Measurements from ENCODE around the gene LASP1.

The LASP1 gene

DNA sequence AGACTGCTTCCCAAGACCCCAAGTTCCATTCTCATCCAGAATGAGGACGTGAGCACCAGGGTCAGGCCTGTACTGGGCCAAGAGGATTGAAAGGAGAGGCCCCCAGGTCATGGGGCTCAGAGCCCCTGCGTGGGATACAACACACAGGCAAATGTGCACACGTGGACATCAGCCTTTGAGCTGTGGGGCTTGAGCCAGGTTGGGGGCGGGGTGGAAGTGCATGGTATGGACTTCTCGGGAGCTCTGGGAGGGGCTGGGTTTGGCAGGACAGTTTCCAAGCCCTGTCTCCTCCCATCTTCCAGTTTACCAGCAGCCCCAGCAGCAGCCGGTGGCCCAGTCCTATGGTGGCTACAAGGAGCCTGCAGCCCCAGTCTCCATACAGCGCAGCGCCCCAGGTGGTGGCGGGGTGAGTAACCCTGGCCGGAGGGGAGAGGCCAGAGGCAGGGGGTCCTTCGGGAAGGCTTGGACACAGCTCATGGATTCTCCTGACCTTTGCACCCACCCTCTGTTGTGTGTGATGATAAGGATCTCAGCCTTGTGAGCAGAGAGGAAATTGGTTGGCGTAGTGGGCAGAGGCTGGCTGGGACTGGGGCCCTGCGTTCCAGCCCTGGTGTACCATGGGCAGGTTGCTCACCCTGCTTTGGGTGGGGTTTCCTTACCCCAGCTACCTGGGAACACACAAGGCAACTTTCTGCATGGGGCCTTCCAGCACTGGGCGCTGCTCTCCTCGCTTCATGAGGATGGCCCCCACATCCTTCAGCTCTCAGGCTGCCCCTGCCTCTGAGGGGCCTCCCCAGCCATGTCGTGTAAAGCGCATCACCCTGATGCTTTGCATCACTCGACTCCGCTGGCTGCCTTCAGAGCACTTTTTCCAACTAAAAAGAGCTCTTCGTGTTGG lies 45.1 kb downstream of the LASP1 start:
- TF ChIP-seq SPI1 (IDR thresholded peaks at IDR 0.05; ENCODE audit: borderline replicate concordance, low read depth): no peak
- no peak for TF ChIP-seq GABPA (IDR thresholded peaks at IDR 0.05; ENCODE audit: low read depth)
- TF ChIP-seq, protein P1, sequence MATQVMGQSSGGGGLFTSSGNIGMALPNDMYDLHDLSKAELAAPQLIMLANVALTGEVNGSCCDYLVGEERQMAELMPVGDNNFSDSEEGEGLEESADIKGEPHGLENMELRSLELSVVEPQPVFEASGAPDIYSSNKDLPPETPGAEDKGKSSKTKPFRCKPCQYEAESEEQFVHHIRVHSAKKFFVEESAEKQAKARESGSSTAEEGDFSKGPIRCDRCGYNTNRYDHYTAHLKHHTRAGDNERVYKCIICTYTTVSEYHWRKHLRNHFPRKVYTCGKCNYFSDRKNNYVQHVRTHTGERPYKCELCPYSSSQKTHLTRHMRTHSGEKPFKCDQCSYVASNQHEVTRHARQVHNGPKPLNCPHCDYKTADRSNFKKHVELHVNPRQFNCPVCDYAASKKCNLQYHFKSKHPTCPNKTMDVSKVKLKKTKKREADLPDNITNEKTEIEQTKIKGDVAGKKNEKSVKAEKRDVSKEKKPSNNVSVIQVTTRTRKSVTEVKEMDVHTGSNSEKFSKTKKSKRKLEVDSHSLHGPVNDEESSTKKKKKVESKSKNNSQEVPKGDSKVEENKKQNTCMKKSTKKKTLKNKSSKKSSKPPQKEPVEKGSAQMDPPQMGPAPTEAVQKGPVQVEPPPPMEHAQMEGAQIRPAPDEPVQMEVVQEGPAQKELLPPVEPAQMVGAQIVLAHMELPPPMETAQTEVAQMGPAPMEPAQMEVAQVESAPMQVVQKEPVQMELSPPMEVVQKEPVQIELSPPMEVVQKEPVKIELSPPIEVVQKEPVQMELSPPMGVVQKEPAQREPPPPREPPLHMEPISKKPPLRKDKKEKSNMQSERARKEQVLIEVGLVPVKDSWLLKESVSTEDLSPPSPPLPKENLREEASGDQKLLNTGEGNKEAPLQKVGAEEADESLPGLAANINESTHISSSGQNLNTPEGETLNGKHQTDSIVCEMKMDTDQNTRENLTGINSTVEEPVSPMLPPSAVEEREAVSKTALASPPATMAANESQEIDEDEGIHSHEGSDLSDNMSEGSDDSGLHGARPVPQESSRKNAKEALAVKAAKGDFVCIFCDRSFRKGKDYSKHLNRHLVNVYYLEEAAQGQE (IDR thresholded peaks at IDR 0.05; ENCODE audit: insufficient replicate concordance, low read depth): no peak
- no peak for TF ChIP-seq POLR2AphosphoS5 (IDR thresholded peaks at IDR 0.05; ENCODE audit: low read depth)
- no peak for TF ChIP-seq CTCF (IDR thresholded peaks at IDR 0.05; ENCODE audit: insufficient read depth, low read length)
- DNase-seq (ENCODE audit: low read depth in 1 of 2, low spot score in 1 of 2): no peak
- Histone ChIP-seq H3K27me3 (ENCODE audit: insufficient read depth, poor library complexity, severe bottlenecking) (no peaks in the 10 kb centered on the region), H3K27ac (replicated peaks) (no peak overlapping the region), H3K4me3 (replicated peaks; ENCODE audit: insufficient read depth, low read length) (no peak overlapping the region)

DNA sequence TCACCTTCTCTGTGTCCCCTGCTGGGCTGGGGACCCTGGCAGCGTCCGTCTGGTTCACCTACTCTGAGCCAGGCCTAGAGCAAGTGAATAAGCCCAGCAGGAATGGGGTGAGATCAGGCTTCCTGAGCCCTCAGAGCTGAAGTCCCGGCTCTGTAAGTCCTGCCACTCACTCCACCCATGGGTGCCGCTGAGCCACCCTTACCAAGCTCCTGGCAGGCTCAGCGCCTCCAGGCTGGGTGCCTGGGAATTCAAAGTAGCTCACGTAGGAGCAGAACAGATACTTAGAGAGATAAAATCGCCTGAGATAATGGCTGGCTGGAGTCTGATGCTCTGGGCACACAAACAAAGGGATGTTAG lies 45.8 kb downstream of the LASP1 start:
- TF ChIP-seq SPI1 (IDR thresholded peaks at IDR 0.05; ENCODE audit: borderline replicate concordance, low read depth): no peak
- TF ChIP-seq, protein P1 (IDR thresholded peaks at IDR 0.05; ENCODE audit: insufficient replicate concordance, low read depth): no peak
- no peak for TF ChIP-seq GABPA (IDR thresholded peaks at IDR 0.05; ENCODE audit: low read depth)
- no peak for TF ChIP-seq CTCF (IDR thresholded peaks at IDR 0.05; ENCODE audit: insufficient read depth, low read length)
- no peak for TF ChIP-seq POLR2AphosphoS5 (IDR thresholded peaks at IDR 0.05; ENCODE audit: low read depth)
- Histone ChIP-seq H3K4me3 (replicated peaks; ENCODE audit: insufficient read depth, low read length) (no peak overlapping the region), H3K27ac (replicated peaks) (no peak overlapping the region), H3K27me3 (ENCODE audit: insufficient read depth, poor library complexity, severe bottlenecking) (no peaks in the 10 kb centered on the region)
- DNase-seq (ENCODE audit: low read depth in 1 of 2, low spot score in 1 of 2): no peak

GRCh38 chr17:38916771-38917170 lies 46.9 kb downstream of the LASP1 start:
- H3K4me3 ChIP-seq (replicated peaks; ENCODE audit: insufficient read depth, low read length): no peak overlapping the region

More at GRCh38 chr17:38916771-38917170, 46.9 kb downstream of the LASP1 start:
- Histone ChIP-seq H3K27me3 (ENCODE audit: insufficient read depth, poor library complexity, severe bottlenecking) (no peaks in the 10 kb centered on the region), H3K27ac (replicated peaks) (no peak overlapping the region)
- TF ChIP-seq CTCF (IDR thresholded peaks at IDR 0.05; ENCODE audit: insufficient read depth, low read length): no peak
- no peak for TF ChIP-seq SPI1 (IDR thresholded peaks at IDR 0.05; ENCODE audit: borderline replicate concordance, low read depth)
- TF ChIP-seq GABPA (IDR thresholded peaks at IDR 0.05; ENCODE audit: low read depth): no peak
- TF ChIP-seq, protein P1 (IDR thresholded peaks at IDR 0.05; ENCODE audit: insufficient replicate concordance, low read depth): no peak
- no peak for TF ChIP-seq POLR2AphosphoS5 (IDR thresholded peaks at IDR 0.05; ENCODE audit: low read depth)
- no peak for DNase-seq (ENCODE audit: low read depth in 1 of 2, low spot score in 1 of 2)
